Stimulated activated CD8-positive, alpha-beta memory T cell treated with anti-CD3 and anti-CD28 coated beads, Interleukin-4, amount 100 ng/mL, for 1 hour (primary cell): ENCODE measurements around the gene PRR13.

Experiments
- DNase-seq, 2 donors: peaks; one replicate each; pipeline ENCODE4 v3.0.0-alpha.2; 2020; ENCODE audit warnings: low read depth in 2 of 2, low spot score in 1 of 2

PRR13 gene

DNA sequence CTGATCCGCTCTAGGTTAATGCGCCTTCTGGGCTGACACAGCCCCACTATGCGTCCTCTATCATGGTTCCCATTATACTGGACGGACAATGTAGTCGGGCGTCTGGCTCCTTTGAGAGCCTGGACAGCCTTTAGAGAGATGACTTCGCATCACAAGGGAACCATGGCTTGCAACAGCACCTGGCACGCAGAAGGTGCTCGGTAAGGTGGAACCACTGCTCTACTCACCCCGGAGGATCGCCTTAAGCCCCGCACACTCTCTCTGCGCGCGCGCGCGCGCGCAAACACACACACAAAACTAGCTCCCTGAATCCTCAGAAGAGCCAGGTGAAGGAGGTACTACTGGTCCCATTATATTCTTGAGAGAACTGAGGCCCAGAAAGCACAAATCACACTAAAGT, 50.7 kb downstream of the PRR13 start:
- DNase-seq = no peak

DNA sequence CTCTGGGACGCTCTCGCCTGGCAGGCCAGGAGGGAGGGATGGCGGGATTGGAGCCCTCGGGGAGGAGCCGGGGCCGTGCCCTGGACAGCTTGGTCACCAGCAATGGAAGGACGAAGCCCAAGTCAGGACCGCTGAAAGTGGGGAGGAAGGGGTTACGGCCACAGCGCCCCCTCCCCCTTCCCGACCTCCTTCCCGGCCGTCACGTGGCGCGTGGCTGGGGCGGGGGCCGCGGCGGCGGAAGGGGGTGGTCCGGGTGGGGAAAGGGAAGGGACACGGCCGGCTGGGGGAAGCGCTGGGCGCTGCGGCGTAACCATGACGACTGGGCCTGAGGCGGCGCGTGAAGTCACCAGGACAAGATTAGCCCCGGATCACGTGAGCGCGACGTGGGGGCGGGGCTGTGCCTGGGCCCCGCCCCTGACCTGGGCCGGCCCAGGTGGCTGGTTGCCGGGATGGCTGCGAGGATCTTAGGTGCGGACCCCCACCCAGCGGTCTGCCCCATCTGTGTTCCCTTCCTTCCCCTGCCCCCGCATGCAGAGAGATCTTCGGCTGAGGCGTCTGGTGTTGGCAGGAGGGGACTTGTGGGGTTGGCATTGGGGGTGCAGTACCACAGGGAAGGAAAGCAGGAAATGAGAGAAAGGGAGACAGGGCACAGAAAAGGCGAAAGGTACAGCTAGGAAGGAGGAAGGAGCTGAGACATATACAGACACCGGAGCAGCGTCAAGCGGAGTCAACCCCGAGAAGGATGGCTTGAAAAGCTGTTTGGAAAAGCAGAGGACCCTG, 51.5 kb downstream of the PRR13 start:
- DNase-seq = peak; percentile 72

DNA sequence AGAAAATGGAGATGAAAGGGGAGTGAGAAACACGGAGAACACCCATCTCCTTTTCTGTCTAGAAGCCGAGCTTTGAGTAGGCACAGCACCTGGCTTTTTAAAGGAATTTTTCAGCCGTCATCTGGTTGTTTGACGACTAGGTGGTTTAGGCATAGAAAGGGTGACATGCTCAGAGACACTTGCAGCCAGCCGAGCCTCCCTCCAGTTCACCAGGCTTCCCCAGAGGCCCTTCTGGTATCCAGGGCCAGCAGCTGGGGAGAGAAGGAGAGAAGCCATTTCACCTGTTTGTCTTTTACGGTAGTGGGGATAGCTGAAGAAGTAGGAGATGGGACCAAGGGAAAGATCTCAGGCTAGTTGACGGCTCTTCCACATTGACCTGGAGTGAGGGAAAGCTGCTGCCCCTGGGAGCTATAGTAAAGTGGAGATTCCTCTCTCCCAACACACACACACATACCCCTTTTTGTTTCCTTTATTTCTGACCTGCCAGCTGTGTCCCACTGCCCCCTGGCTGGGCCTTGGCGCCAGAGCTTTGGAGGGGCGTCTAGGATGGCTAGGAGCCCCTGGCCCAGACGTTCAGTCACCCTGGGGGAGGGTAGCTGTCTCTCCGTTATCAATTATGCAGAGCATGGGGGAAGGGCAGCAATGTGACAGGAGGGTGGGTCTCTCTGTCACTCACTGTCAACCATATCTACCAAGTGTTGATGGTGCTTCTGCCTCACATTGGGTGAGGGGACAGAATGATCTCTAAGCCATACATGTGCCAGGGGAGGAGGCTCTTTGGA, 52.3 kb downstream of the PRR13 start:
- DNase-seq = no peak
